Keratinocyte (primary cell): Measurements from ENCODE around the gene LARGE1.

Experiments used
- CTCF ChIP-seq, 3 experiments: IDR thresholded peaks in 1 of 3; conservative IDR thresholded peaks in 1 of 3; optimal IDR thresholded peaks in 1 of 3; 2 replicates in 2 of 3; 3 replicates in 1 of 3; pipeline versions ENCODE3 to v1.5.1; 2011; ENCODE audit warnings: low read length in 3 of 3, mild to moderate bottlenecking in 3 of 3, moderate library complexity in 2 of 3, control low read depth in 1 of 3, inconsistent platforms in 1 of 3; ENCODE audit not compliant: insufficient read depth in 2 of 3; ENCODE audit errors: extremely low read depth in 1 of 3
- EZH2 ChIP-seq: IDR thresholded peaks from one replicate; pipeline ENCODE4 v1.6.1; 2012; ENCODE audit warnings: inconsistent platforms, mild to moderate bottlenecking, low read length, moderate library complexity

GRCh38 chr22:33850193-33850592 lies 70.1 kb downstream of the LARGE1 start:
- TF ChIP-seq CTCF (optimal IDR thresholded peaks at IDR 0.05 in 1 of 3, IDR thresholded peaks at IDR 0.05 in 1 of 3, conservative IDR thresholded peaks at IDR 0.05 in 1 of 3; ENCODE audit: extremely low read depth in 1 of 3, insufficient read depth in 2 of 3, low read length in 3 of 3) (no peak), EZH2 (no peak)
